ENCODE data around the gene HS3ST5. TPM values are rescaled to one million over a fixed set of nuclear protein-coding genes. Genes with fewer than 3 reads are reported as not detected.
A peak's percentile ranks its signal among the peaks of the same experiment; 100 is the strongest.

Gene HS3ST5
- total and polyA plus RNA-seq, 2 experiments from 2014 or later: 2.8 to 3.5 TPM

- TF ChIP-seq, protein P1, sequence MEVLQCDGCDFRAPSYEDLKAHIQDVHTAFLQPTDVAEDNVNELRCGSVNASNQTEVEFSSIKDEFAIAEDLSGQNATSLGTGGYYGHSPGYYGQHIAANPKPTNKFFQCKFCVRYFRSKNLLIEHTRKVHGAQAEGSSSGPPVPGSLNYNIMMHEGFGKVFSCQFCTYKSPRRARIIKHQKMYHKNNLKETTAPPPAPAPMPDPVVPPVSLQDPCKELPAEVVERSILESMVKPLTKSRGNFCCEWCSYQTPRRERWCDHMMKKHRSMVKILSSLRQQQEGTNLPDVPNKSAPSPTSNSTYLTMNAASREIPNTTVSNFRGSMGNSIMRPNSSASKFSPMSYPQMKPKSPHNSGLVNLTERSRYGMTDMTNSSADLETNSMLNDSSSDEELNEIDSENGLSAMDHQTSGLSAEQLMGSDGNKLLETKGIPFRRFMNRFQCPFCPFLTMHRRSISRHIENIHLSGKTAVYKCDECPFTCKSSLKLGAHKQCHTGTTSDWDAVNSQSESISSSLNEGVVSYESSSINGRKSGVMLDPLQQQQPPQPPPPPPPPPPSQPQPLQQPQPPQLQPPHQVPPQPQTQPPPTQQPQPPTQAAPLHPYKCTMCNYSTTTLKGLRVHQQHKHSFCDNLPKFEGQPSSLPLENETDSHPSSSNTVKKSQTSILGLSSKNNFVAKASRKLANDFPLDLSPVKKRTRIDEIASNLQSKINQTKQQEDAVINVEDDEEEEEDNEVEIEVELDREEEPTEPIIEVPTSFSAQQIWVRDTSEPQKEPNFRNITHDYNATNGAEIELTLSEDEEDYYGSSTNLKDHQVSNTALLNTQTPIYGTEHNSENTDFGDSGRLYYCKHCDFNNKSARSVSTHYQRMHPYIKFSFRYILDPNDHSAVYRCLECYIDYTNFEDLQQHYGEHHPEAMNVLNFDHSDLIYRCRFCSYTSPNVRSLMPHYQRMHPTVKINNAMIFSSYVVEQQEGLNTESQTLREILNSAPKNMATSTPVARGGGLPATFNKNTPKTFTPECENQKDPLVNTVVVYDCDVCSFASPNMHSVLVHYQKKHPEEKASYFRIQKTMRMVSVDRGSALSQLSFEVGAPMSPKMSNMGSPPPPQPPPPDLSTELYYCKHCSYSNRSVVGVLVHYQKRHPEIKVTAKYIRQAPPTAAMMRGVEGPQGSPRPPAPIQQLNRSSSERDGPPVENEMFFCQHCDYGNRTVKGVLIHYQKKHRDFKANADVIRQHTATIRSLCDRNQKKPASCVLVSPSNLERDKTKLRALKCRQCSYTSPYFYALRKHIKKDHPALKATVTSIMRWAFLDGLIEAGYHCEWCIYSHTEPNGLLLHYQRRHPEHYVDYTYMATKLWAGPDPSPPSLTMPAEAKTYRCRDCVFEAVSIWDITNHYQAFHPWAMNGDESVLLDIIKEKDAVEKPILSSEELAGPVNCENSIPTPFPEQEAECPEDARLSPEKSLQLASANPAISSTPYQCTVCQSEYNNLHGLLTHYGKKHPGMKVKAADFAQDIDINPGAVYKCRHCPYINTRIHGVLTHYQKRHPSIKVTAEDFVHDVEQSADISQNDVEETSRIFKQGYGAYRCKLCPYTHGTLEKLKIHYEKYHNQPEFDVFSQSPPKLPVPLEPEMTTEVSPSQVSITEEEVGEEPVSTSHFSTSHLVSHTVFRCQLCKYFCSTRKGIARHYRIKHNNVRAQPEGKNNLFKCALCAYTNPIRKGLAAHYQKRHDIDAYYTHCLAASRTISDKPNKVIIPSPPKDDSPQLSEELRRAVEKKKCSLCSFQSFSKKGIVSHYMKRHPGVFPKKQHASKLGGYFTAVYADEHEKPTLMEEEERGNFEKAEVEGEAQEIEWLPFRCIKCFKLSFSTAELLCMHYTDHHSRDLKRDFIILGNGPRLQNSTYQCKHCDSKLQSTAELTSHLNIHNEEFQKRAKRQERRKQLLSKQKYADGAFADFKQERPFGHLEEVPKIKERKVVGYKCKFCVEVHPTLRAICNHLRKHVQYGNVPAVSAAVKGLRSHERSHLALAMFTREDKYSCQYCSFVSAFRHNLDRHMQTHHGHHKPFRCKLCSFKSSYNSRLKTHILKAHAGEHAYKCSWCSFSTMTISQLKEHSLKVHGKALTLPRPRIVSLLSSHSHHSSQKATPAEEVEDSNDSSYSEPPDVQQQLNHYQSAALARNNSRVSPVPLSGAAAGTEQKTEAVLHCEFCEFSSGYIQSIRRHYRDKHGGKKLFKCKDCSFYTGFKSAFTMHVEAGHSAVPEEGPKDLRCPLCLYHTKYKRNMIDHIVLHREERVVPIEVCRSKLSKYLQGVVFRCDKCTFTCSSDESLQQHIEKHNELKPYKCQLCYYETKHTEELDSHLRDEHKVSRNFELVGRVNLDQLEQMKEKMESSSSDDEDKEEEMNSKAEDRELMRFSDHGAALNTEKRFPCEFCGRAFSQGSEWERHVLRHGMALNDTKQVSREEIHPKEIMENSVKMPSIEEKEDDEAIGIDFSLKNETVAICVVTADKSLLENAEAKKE (CRISPR knock-in tag; IDR thresholded peaks at IDR 0.05): no peak
- Histone ChIP-seq H3F3A (replicated peaks; ENCODE audit: low read depth) (no peaks in the 10 kb centered on the region), H4K20me1 (replicated peaks; ENCODE audit: insufficient read depth) (no peaks in the 10 kb centered on the region), H3K4me3 (no peak overlapping the region), H3K4me2 (peak overlapping the region; percentile 20; the same call in 1 of the 2 replicates), H3K79me2 (replicated peaks; ENCODE audit: insufficient read depth) (no peaks in the 10 kb centered on the region), H3K36me3 (ENCODE audit: insufficient read depth) (no peaks in the 10 kb centered on the region), H3K9me2 (ENCODE audit: insufficient read depth) (no peaks in the 10 kb centered on the region), H3K27ac (ENCODE audit: low read depth) (no peak overlapping the region), H3K4me1 (ENCODE audit: insufficient read depth) (peaks cover 34% of the 10 kb centered on the region), H3K27me3 (ENCODE audit: insufficient read depth) (no peaks in the 10 kb centered on the region), H2AFZ (no peak overlapping the region)
- Mint-ChIP-seq H3K27ac (peak overlapping the region; percentile 54; the same call in 1 of the 2 replicates), H3K4me1 (peaks cover 43% of the 10 kb centered on the region), H3K36me3 (ENCODE audit: low read depth) (no peaks in the 10 kb centered on the region), H3K27me3 (ENCODE audit: insufficient read depth, low read depth, poor library complexity) (peaks cover 3% of the 10 kb centered on the region), H3K4me3 (no peak overlapping the region), H3K9me3 (no peaks in the 10 kb centered on the region)
- no peak for ATAC-seq
- no peak for DNase-seq (ENCODE audit: low spot score)
These were observed 32.8 kb upstream of the HS3ST5 start for GRCh38 chr6:114375541-114376192.

GRCh38 chr6:114367315-114367961 is 24.6 kb upstream of the HS3ST5 start:
- no peak for ATAC-seq
- no peak for TF ChIP-seq POLR2AphosphoS5 (IDR thresholded peaks at IDR 0.05; ENCODE audit: low read depth)
- no peak for TF ChIP-seq ZNF114 (CRISPR knock-in tag; IDR thresholded peaks at IDR 0.05)
- TF ChIP-seq JUNB (IDR thresholded peaks at IDR 0.05; ENCODE audit: unreplicated experiment): no peak
- no peak for TF ChIP-seq STAT1 (IDR thresholded peaks at IDR 0.05; ENCODE audit: unreplicated experiment)
- no peak for TF ChIP-seq NANOG (IDR thresholded peaks at IDR 0.05; ENCODE audit: borderline replicate concordance)

More at GRCh38 chr6:114367315-114367961, 24.6 kb upstream of the HS3ST5 start:
- H3K9me2 ChIP-seq (ENCODE audit: insufficient read depth): no peaks in the 10 kb centered on the region
- H3K4me2 ChIP-seq: no peak overlapping the region
- 0 out of 2 replicates have a peak overlapping the region, but pooled peaks have one; percentile 2 for H2AFZ ChIP-seq
- peaks cover 31% of the 10 kb centered on the region for H3K4me1 ChIP-seq (ENCODE audit: insufficient read depth)
- H3K36me3 ChIP-seq (ENCODE audit: insufficient read depth): no peaks in the 10 kb centered on the region
- Mint-ChIP-seq H3K36me3 (ENCODE audit: low read depth) (no peaks in the 10 kb centered on the region; the same call in 2 of the 3 replicates), H3K4me1 (peaks cover 34% of the 10 kb centered on the region), H3K4me3 (no peak overlapping the region), H3K27me3 (ENCODE audit: insufficient read depth, low read depth, poor library complexity) (peaks cover 3% of the 10 kb centered on the region), H3K9me3 (no peaks in the 10 kb centered on the region), H3K27ac (no peak overlapping the region)
- H3K27me3 ChIP-seq (ENCODE audit: insufficient read depth): no peaks in the 10 kb centered on the region
- no peak overlapping the region for H3K27ac ChIP-seq (ENCODE audit: low read depth)
- H3K4me3 ChIP-seq: no peak overlapping the region
- H3F3A ChIP-seq (replicated peaks; ENCODE audit: low read depth): no peaks in the 10 kb centered on the region
- no peak for DNase-seq (ENCODE audit: low spot score)
- no peaks in the 10 kb centered on the region for H3K79me2 ChIP-seq (replicated peaks; ENCODE audit: insufficient read depth)
- H4K20me1 ChIP-seq (replicated peaks; ENCODE audit: insufficient read depth): no peaks in the 10 kb centered on the region

All from GM23338 (cell line).